Loucy (cell line): ENCODE measurements around the gene TDRD12.
"Not testable (repeated sequence)": the region's sequence is repeated elsewhere in the genome, so short reads cannot be mapped to it uniquely, and the experiment has no call there.

Experiments
- H2AFZ ChIP-seq: fragments of 200-600 bp; sonication (generic); 2 replicates; pipeline ENCODE4 v1.6.0; 2016; ENCODE audit warnings: antibody characterized with exemption, mild to moderate bottlenecking, low read length, moderate library complexity
- H3F3A ChIP-seq: fragments of 200-600 bp; 2 replicates; pipeline ENCODE4 v1.6.0; 2016; ENCODE audit warnings: antibody characterized with exemption, low read depth, mild to moderate bottlenecking
- H3K27me3 ChIP-seq: fragments of 200-600 bp; sonication (generic); 2 replicates; pipeline ENCODE4 v1.6.1; 2014; ENCODE audit warnings: low read length, mild to moderate bottlenecking; ENCODE audit not compliant: insufficient read depth, poor library complexity, severe bottlenecking
- H3K36me3 ChIP-seq: fragments of 200-600 bp; sonication (generic); 2 replicates; pipeline ENCODE4 v1.6.1; 2016; ENCODE audit warnings: low read length; ENCODE audit not compliant: insufficient read depth
- H3K4me1 ChIP-seq: fragments of 200-600 bp; sonication (generic); 2 replicates; pipeline ENCODE4 v1.5.1; 2014; ENCODE audit warnings: low read length, mild to moderate bottlenecking; ENCODE audit not compliant: insufficient read depth, poor library complexity, severe bottlenecking
- H3K4me2 ChIP-seq: fragments of 200-600 bp; sonication (generic); 2 replicates; pipeline ENCODE4 v1.6.0; 2014; ENCODE audit warnings: antibody characterized with exemption, low read length, low read depth, mild to moderate bottlenecking; ENCODE audit not compliant: poor library complexity, severe bottlenecking
- H3K4me3 ChIP-seq: fragments of 200-600 bp; sonication (generic); 2 replicates; pipeline ENCODE4 v1.5.1; 2014; ENCODE audit warnings: low read length, mild to moderate bottlenecking, mixed read lengths; ENCODE audit not compliant: poor library complexity, severe bottlenecking
- H3K79me2 ChIP-seq: fragments of 200-600 bp; sonication (generic); 2 replicates; pipeline ENCODE4 v1.6.1; 2014; ENCODE audit warnings: low read length; ENCODE audit not compliant: insufficient read depth
- H3K9ac ChIP-seq: fragments of 200-600 bp; sonication (generic); 2 replicates; pipeline ENCODE4 v1.6.0; 2014; ENCODE audit warnings: mild to moderate bottlenecking, low read depth, low read length, moderate library complexity; ENCODE audit not compliant: poor library complexity, severe bottlenecking
- H3K9me2 ChIP-seq: fragments of 200-600 bp; sonication (generic); replicated peaks from 2 replicates; pipeline ENCODE4 v1.6.1; 2016; ENCODE audit warnings: low read depth, low read length, mixed read lengths
- H3K9me3 ChIP-seq: fragments of 200-600 bp; sonication (generic); 2 replicates; pipeline ENCODE4 v1.6.1; 2014; ENCODE audit warnings: mild to moderate bottlenecking, antibody characterized with exemption, low read length, low read depth; ENCODE audit not compliant: insufficient read depth
- H4K20me1 ChIP-seq: fragments of 200-600 bp; sonication (generic); 2 replicates; pipeline ENCODE4 v1.6.0; 2014; ENCODE audit warnings: antibody characterized with exemption, low read length, mild to moderate bottlenecking; ENCODE audit not compliant: insufficient read depth, poor library complexity, severe bottlenecking
- EZH2phosphoT487 ChIP-seq: fragments of 200-600 bp; IDR thresholded peaks from 2 replicates; pipeline ENCODE4 v1.6.1; 2018; ENCODE audit warnings: antibody characterized with exemption, mild to moderate bottlenecking, moderate library complexity, borderline replicate concordance
- TF ChIP-seq, protein P1 (sequence below): fragments of 200-600 bp; sonication (generic); conservative IDR thresholded peaks from 2 replicates; pipeline ENCODE4 v1.5.1; 2014; ENCODE audit warnings: mild to moderate bottlenecking, antibody characterized with exemption, low read length

Gene TDRD12

DNA sequence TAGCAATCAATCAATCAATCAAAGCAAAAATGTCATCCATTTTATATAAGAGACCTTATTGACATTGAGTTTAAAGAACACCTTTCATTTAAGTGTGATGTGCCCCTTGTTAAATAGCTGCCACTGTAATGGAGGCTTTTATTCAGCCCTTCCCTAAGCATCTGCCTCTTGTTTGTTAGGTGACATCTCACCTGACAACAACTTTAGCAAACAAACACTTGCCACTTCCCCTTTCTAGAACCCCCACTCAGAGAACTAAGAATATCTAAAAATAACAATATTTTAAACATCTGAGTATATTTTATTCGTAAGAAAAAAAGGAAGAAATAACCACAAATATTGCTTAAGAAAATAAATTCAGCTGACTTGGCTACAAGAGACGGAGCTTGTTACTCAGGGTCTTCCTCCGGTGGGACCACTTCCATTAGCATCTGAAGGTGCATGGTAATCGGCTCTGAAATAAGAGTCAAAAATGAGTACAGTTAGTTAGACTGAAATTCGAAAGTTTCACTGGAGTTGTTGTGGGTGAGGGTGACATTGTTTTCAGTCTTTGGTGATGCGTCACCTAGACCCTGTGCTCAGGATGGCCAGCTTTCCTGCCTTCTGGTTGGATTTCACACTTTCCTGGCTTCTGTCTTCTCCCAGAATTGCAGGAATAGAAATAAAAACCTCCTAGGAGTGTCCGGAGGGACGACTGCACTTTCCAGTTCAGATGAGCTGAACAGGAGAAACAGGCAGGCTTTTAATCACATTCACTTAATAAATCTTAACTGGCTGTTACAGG, 110.9 kb downstream of the TDRD12 start:
- H3K4me3 ChIP-seq, result no peak overlapping the region
- no peaks in the 10 kb centered on the region for H3K79me2 ChIP-seq
- no peak for TF ChIP-seq EZH2phosphoT487
- no peak overlapping the region for H3K9ac ChIP-seq
- no peak overlapping the region for H3K4me2 ChIP-seq
- no peaks in the 10 kb centered on the region for H3K9me2 ChIP-seq
- no peaks in the 10 kb centered on the region for H3K9me3 ChIP-seq
- H3F3A ChIP-seq, result no peaks in the 10 kb centered on the region
- H4K20me1 ChIP-seq, result no peaks in the 10 kb centered on the region
- H3K36me3 ChIP-seq, result no peaks in the 10 kb centered on the region
- no peak overlapping the region for H2AFZ ChIP-seq
- no peaks in the 10 kb centered on the region for H3K27me3 ChIP-seq
- H3K4me1 ChIP-seq, result no peaks in the 10 kb centered on the region

DNA sequence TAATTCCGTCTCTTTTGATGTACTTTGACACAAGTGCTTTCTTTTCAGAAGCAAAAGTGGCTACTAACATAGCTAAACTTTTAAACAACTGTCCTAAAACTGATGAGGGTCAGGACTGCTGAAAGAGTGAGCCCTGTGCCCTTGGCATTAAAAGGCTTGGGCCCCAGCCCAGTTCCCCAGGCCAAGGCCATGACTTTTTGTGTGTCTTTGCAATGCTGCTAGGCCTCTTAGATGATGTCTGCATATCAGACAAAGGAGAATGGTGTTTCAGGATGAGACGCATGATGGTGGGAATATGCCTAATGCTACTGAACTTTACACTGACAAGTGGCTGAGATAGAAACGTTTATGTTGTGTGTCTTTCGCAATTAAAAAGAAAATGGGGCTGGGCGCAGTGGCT, 112.0 kb downstream of the TDRD12 start:
- H4K20me1 ChIP-seq, result no peaks in the 10 kb centered on the region
- H3K9me3 ChIP-seq, result no peaks in the 10 kb centered on the region
- H3K9ac ChIP-seq, result no peak overlapping the region
- H3F3A ChIP-seq, result no peaks in the 10 kb centered on the region
- TF ChIP-seq, protein P1, sequence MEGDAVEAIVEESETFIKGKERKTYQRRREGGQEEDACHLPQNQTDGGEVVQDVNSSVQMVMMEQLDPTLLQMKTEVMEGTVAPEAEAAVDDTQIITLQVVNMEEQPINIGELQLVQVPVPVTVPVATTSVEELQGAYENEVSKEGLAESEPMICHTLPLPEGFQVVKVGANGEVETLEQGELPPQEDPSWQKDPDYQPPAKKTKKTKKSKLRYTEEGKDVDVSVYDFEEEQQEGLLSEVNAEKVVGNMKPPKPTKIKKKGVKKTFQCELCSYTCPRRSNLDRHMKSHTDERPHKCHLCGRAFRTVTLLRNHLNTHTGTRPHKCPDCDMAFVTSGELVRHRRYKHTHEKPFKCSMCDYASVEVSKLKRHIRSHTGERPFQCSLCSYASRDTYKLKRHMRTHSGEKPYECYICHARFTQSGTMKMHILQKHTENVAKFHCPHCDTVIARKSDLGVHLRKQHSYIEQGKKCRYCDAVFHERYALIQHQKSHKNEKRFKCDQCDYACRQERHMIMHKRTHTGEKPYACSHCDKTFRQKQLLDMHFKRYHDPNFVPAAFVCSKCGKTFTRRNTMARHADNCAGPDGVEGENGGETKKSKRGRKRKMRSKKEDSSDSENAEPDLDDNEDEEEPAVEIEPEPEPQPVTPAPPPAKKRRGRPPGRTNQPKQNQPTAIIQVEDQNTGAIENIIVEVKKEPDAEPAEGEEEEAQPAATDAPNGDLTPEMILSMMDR, result no peak
- TF ChIP-seq EZH2phosphoT487, result no peak
- no peaks in the 10 kb centered on the region for H3K79me2 ChIP-seq
- no peak overlapping the region for H2AFZ ChIP-seq
- H3K36me3 ChIP-seq, result no peaks in the 10 kb centered on the region
- H3K9me2 ChIP-seq, result no peaks in the 10 kb centered on the region
- no peak overlapping the region for H3K4me2 ChIP-seq
- H3K4me3 ChIP-seq, result no peak overlapping the region
- no peaks in the 10 kb centered on the region for H3K4me1 ChIP-seq
- H3K27me3 ChIP-seq, result no peaks in the 10 kb centered on the region

DNA sequence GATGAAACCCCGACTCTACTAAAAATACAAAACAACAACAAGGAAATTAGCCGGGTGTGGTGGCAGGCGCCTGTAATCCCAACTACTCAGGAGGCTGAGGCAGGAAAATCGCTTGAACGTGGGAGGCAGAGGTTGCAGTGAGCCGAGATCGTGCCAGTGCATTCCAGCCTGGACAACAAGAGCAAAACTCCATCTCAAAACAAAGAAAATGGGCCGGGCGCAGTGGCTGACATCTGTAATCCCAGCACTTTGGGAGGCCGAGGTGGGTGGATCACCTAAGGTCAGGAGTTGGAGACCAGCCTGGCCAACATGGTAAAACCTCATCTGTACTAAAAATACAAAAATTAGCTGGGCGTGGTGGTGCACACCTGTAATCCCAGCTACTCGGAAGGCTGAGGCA, 112.5 kb downstream of the TDRD12 start:
- H4K20me1 ChIP-seq, H3K9ac ChIP-seq, H3K27me3 ChIP-seq, H3K4me1 ChIP-seq, H3K9me3 ChIP-seq, H3K79me2 ChIP-seq, H3K4me2 ChIP-seq, H3K4me3 ChIP-seq, H3K36me3 ChIP-seq, H2AFZ ChIP-seq, H3K9me2 ChIP-seq, H3F3A ChIP-seq: not testable (repeated sequence)

DNA sequence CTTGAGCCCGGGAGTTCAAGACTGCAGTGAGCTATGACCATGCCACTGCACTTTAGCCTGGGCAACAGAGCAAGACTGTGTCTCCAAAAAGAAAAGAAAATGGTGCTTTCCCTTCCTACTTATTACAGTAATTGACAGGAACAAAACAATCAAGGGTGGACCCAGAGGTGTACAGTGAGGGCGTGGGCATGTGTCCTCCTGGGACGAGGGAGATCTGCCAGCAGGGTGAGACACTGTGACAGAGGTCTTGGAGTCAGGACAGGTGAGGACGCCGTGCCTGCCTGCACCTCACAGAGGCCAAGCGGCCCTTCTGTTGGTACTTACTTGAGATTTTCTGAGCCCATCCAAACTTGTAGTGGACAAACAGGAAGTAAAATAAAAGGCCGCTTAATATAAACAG, 113.3 kb downstream of the TDRD12 start:
- not testable (repeated sequence) for H3K4me3 ChIP-seq, H4K20me1 ChIP-seq, H3F3A ChIP-seq, H2AFZ ChIP-seq, H3K27me3 ChIP-seq, H3K9me2 ChIP-seq, H3K36me3 ChIP-seq, H3K4me2 ChIP-seq, H3K9me3 ChIP-seq, H3K79me2 ChIP-seq, H3K4me1 ChIP-seq, H3K9ac ChIP-seq

DNA sequence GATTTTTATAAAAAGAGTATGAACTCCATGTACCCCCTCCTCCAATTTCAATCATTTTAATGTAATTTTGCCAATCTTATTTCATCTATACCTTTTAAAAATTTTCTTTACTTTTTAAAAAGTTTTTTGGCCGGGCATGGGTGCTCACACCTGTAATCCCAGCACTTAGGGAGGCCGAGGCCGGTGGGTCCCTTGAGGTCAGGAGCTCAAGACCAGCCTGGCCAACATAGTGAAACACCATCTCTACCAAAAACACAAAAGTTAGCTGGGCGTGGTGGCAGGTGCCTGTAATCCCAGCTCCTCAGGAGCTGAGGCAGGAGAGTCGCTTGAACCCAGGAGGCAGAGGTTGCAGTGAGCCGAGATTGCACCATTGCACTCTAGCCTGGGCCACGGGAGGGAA, 113.8 kb downstream of the TDRD12 start:
- not testable (repeated sequence) for H2AFZ ChIP-seq, H3K4me2 ChIP-seq, H3K4me3 ChIP-seq, H3K9ac ChIP-seq, H3K79me2 ChIP-seq, H4K20me1 ChIP-seq, H3K27me3 ChIP-seq, H3K9me2 ChIP-seq, H3F3A ChIP-seq, H3K36me3 ChIP-seq, H3K4me1 ChIP-seq, H3K9me3 ChIP-seq
